GM18858 (cell line): ENCODE measurements around the gene TSPAN10.
"Not testable (repeated sequence)": the region's sequence is repeated elsewhere in the genome, so short reads cannot be mapped to it uniquely, and the experiment has no call there.

Experiments
- ATAC-seq: cut with Tn5 transposase; IDR thresholded peaks from one replicate; pipeline ENCODE4 v1.9.1; 2021; ENCODE audit not compliant: unreplicated experiment

The TSPAN10 gene

DNA sequence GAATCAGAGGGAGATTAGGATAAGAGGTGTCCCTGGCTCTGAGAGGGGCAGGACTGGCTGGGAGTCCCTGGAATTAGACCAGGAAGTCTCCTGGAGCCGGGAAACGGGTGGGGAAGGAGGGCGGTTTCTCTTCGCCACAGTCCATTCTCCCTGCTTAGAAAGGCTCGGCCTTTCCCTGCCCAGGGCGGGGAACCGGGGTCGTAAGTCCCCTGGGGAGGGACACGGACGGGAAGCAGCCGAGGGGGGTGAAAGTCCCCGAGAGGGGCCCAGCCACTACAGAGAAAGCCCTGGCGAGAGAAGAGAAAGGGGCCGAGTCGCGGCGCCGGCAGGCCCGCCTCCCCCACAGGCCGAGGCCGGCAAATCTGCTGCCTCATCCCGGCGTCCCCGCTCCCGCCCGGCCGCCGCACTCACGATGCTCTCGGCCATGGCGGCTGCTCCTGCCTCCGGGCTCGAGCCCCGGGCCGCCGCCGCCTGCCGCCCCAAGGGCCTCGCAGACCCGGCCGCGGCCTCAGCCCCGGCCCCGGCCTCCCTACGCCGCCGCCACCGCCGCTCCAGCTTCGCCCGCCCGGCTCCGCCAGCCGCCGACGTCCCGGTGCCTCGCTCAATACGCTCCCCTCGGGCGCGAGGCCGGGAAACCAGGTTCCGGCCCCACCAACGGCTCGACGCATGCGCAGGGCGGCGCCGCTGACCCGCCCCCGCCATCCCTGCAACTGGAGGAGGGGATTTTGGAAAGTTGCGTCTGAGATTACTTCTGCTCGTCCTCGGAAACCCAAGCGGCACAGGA lies at the start of gene TSPAN10, which contains the start of gene NPLOC4:
Gene TSPAN10, plus strand, starts transcription at position 692 of the 784 bp plus-strand sequence. CDS start 5,217 bp downstream, outside the sequence.
Gene NPLOC4, minus strand, starts transcription at position 608 of the 784 bp plus-strand sequence. Its CDS starts 182 bp downstream, at position 426.
- ATAC-seq = peak; percentile 54

DNA sequence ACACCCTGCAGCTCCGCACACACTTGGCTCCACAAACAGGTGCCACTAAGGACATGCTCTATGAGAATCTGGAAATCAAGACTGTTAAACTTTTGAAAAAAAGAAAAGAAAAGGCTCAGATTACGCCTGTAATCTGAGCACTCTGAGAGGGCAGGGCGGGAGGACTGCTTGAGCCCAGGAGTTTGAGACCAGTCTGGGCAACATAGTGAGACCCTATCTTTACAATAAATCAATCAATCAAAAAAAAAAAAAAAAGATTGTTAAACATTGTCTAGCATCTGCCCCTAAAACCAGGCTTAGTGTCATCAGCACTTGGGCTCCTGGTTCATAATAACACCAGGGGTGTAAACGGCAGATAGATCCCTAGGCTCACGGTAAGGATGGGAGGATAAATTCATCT lies 47.4 kb upstream of the TSPAN10 start:
- ATAC-seq = no peak

DNA sequence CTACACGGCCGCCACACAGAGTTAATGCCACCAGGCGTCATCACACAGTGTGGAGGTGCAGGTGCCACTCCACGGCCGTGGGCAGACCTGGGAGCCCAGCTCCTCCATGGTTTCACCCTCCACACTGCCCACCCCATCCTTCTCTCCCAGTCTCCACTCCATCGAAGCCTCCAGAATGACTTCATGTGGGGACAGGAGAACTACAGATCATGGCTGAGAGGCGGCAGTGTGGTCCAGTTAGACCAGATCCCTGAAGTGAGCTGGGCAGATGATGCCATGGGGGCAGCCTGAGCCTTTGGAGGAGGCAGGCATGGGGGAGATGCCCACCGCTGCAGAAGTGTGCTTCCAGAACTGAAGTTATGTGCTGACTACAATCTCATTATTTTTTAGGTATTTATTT lies 46.9 kb upstream of the TSPAN10 start:
- ATAC-seq = no peak

DNA sequence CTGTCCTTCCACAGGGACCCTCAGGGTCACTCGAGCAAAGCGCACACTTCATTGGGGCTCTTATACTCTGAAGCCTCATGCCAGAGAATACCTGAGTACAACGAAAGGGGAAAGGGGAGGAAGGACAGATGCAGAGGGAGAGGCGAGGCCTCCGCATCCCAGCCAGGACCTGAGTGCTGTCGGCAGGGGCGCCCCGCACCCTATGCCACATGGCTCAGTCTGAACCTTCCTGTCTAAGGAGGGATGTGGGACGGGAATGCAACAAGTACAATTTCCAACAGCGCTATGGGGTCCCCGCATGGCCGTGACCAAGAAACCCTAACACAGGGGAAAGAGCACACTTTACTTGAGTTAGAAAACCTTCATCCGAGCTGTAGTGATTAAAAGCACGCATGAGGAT lies 45.0 kb upstream of the TSPAN10 start:
- ATAC-seq = no peak

DNA sequence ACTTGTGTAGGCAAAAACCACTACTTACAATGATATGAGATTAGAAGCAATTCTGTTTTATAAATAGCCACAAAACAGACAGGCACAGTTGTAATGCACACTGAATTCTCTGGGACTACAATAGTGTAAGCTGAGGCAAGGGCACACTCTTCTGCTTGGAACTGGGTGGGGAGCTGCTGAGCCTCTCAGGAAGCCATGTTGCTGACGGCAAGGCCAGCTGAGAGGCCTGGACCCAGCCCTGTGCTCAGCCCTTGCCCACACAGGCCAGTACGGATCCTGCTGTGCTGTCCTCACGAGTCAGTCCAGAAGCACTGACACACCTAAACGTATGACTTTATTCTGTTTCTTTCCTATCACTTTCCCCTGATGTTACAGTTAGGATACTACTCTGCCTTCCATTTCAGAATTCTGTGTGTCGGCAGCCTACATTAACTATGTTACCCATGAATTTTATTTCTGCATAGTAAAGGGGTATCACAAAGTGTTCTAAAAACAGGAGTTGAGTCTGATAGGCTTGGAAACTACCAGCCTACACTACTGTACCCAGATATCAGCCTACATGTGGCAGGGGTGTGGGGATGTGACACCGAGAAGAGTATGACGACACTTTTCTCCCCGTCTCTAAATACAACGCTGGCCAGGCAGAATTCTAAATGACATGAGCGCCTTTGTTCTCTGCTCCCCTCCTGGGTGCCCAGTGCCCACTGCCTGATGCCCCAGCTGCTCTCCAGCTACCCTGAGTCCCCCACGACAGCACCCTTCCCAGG lies 43.7 kb upstream of the TSPAN10 start:
- ATAC-seq = no peak

DNA sequence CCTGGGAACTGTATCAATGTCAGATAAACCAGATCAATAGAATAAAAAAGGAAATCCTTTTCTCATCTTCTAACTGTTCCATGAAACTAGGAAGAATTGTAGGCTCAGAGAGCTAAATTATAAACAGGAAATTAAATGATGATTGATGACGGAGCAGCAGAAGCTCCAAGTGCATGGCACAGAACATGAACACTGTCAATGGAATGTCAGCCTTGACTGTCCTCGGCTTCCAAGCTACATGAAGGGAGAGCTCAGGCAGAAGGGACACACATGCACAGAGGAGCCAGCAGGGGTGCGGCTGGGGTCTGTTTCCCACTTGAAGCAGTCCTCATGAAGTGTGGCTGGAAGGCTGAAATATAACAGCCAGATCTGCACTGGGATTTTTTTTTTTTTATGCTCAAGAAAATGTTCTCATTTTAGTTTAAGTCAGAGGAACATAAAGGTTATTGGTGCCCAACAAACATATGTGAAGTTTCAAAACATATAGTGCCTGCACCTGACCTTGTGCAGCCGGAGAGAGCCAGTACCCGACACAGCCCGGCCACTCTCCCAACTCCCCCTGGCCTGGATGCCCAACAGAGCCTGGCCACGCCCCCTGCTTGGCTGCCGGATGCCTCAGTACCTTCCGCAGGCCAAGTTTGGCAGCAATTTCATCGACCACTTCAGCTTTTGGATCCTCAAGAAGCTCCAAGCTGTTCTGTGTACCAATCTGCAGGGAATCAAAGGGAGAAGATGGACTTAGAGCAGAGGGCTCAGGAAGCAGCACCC lies 37.1 kb upstream of the TSPAN10 start:
- ATAC-seq = no peak

DNA sequence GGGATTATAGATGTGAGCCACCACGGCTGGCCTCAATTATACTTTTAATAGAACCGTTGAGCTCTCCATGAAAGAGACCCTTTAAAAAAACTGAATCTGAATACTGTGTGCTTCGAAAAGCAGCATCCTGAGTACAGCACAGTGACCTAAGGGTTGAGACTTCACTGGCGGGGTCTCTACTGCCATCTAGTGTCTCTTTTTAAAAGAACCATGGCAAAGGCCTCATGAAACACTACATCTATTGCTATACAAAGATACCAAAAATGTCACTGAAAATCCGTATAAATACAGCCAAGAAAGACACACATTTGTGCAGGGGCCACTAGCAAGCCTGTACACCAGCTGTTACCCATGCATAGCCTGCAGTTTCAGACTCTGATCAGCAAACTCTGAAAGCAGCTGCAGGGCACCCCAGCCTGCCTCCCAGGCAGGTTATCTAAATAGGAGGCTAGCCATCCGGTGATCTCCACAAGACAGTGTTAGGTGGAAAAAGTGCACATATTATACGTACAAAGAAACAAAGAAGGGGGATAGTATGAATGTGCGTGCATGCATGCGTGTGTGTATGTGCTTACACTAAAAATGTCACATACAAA lies 35.4 kb upstream of the TSPAN10 start:
- ATAC-seq = no peak

DNA sequence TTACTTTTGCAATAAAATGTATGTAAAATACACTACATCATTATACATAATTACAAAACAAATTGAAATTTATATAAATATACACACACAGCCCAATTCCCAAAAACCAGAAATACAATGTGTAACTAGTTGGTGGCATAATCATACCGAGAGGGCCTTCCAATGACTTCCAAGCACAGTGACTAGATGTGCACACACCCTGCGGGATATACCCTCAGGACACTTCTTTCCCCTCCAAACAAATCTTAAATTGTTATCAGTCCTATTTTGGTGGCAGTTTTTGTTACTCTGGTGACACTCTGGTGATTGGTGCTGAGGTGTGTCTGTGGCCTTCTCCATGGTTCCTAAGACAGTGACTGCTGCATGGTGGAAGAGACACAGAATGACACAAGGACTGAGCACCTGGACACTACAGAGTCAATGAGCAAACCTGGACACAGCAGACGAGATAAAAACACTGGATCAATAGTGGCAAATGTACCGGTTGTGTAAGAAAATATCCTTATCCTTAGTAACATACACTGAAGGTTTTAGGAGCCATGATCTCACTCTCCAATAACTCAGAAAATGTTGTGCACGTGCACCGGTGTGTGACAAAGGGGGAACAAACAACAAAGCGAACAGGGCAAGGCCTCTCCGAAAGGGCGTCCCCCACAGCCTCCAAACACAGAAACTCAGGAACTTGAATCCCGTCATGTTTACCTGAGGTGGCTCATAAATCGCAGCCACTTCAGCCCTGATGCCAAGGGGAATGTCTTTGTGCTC lies 33.0 kb upstream of the TSPAN10 start:
- ATAC-seq = no peak

DNA sequence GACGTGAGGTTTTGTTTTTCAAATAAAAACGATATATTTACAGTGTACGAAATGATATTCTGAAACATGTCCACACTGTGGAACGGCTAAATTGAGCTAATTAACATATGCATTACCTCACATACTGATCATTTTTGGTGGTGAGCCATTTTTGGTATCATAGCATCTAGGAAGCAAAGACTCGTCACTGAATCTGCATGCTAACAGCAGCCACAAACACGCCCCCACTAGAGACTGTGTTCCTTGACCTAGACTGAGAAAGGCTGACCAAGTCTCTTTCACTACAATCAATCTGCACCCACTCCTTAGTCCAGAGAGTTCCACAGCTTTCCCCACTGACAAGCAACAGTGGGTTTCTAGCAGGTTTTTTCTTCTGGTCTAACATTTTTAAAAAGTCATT lies 29.6 kb upstream of the TSPAN10 start:
- no peak for ATAC-seq

DNA sequence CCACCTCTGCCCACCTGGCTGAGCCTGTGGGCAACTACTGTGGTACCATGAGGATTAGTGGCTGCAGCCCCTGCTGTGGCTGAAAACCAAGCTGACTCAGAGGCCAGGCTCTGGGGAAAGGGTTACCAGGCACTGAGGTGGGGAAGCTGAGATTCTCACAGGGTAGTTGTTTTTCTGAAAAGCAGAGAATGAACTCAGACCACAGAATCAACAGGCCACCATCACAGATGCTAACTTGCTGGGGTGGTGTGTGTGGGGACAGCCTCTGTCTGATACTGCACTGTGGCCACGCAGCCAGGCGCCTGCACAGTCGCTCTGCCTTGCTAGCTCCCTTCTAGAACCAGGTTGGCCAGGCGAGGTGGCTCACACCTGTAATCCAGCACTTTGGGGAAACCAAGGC lies 28.9 kb upstream of the TSPAN10 start:
- ATAC-seq = no peak

DNA sequence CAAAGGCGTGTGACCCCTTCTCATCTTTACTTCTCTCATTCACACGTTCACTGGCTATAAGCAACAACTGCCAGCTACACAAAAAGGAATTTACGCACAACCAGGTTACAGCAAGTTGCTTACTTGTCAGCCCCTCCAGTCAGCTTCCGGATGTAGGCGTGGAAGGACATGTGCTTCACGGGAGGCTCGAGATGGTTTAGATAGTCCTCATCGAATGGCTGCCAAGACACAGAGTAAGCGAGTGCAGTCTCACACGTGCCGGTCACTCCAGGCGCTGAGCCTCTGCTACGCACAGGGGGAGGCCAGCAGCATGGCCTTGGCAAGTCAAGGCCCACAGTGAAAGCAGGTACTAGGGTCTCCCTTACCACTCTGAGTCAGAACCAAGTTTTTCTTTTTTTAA lies 28.4 kb upstream of the TSPAN10 start:
- ATAC-seq = no peak

DNA sequence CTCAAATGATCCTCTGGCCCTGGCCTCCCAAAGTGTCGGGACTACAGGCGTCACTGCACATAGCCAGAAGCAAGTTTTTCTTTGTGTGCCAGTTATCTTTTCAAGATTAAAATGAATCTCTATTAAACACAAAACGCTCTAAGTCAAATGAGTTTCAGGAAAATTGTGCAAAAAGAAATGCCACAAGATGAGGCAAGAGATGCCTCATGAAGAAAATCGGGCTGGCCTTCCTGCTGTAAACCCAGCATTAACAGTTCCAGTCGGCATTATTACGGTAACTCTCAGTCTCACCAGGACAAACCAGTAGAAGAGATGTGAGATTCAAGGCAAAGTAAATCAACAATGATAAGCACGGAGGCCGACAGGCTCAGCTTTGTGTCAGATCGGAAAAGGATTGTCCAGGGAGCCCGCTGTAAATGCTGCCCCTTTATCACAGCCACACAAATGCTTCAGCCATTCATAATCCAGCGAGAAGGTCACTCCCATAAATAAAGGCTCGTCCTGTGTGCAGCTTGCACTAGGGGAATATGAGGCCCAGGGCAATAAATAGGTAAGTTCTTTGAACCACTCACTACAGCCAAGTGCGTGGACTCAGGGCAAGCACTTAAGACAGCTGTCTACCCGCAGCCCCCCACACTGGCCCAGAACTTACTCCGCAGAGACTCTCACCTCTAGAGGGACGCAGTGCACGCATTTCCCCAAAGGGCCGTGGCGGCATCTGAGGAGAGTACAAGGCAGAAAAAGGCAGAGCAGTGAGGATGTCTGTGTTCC lies 27.3 kb upstream of the TSPAN10 start:
- no peak for ATAC-seq

DNA sequence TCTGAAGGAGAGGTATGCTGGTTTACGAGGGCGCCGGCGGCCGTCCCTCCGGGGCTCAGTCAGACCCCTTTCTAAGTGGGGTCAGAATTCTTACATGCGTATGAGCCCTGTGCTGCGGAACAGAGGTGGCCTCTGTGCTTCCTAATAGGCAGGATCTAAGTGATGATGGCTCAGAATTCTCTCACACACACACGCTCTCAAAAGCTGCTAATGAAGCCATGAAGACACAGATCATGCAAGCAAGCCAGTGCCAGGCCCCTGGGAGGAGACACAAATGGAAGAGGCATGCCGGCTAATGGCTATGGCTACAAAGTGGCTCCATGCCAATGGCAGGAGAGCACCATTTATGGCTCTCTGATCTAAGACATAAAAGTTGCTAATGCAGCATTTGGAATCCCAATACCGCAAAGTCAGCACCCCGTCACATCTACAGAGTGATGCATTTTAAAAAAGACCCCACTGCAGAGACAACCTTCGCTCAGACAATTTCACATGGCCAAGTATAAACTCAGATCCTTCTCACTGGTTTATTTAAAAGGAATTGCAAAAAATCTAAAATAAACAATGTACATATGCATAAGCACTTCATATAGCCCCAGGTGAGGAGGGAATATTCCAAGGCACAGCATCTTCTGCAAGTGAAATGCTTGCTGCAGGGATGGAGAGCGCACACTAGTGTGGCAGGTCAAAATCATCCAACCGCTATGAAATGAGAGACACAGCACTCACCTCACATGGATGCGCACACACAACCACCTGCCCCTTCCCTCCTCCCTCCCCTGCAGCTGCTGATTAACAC lies 24.6 kb upstream of the TSPAN10 start:
- no peak for ATAC-seq

DNA sequence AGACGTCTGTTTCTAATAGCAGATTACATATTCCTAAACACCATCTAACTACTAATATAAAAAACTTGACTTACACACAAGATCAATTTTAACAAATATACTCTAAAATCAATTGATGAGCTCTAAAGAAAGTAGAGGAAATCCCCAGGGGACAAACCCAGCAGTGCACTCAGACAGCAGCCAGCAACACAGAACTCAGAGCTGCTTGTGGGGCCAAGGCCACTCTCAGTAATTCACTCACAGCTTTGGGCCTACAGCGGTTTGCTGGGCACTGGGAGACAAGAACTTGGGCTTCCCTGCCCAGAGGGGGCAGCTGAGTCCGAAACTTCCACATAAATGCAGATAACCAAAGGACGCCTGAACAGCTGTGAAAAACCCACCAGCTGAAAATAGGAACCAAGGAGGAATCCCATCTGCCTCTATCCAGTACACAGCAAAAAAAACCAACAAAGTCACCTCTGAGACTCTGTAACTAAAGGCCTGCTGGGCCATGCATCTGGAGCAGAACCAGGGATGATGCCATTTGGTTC lies 21.5 kb upstream of the TSPAN10 start:
- no peak for ATAC-seq

DNA sequence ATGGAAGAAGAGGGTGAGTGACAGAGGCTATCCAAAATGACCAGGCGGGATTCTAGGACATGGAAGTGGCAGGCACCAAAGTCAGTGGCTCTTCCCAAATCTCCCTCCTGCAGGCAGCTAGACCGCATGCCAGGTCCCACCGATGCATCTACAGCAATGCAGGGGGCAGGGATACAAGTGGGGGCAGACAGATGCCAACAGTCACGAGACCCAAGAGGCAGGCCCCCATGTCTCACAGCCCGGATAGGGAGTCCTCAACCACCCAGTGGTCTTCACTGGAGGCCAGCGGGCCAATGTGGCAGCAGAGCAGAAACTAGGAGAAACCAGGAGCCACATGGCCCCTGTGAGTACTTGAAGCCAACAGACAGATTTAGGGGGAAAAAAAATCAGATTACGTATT lies 20.1 kb upstream of the TSPAN10 start:
- ATAC-seq = no peak

DNA sequence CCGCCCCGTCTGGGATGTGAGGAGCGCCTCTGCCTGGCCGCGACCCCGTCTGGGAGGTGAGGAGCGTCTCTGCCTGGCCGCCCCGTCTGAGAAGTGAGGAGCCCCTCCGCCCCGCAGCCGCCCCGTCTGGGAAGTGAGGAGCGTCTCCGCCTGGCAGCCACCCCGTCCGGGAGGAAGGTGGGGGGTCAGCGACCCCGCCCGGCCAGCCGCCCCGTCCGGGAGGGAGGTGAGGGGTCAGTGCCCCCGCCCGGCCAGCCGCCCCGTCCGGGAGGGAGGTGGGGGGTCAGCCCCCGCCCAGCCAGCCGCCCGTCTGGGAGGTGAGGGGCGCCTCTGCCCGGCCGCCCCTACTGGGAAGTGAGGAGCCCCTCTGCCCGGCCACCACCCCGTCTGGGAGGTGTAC lies 18.7 kb upstream of the TSPAN10 start:
- ATAC-seq = not testable (repeated sequence)

DNA sequence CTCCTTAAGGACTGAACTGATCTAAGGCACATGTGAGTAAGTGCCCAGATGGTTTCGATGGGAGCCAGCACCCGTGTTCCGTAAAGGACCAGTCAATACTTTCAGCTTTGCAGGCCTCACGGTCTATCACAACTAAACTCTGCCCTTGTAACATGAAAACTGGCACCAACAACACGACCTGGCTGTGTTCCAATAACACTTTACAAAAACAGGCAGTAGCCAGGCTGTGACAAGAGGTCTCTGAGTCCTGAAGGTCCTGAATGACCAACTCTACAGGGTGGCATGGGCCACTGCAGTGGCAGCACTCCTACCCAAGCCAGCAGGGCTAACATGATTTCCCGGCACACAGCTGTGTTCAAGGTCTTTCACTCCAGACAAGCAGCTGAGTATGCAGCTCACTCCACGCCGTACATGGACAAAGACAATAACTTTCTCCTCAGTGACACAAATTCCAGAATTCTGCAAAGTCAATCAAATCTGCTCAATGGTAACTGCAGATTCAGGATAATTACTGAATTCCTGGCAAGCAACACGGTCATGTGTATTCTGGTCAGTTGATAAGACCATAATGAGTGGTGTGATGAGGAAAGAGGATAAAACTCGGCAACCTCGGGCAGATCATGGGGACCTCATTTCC lies 15.4 kb upstream of the TSPAN10 start:
- no peak for ATAC-seq

DNA sequence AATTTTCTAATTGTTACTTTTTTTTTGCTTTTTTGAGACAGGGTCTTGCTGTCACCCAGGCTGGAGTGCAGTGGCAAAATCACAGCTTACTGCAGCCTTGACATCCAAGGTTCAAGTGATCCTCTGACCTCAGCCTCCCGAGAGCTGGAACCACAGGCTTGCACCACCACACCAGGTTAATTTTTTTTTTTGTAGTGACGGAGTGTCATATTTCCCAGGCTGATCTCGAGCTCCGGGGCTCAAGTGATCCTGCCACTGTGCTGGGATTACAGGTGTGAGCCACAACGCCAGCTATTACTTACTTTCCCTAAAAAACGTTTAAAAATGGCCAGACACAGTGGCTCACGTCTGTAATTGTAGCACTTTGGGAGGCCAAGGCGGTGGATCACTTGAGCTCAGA lies 6.7 kb upstream of the TSPAN10 start:
- ATAC-seq = no peak
